Suppressor macrophage treated with lipopolysaccharide for 1 hour (primary cell): ENCODE measurements around the gene TCF7.
A peak's percentile ranks its signal among the peaks of the same experiment; 100 is the strongest.
"Not testable (repeated sequence)": the region's sequence is repeated elsewhere in the genome, so short reads cannot be mapped to it uniquely, and the experiment has no call there.

Experiments used
- DNase-seq, 3 donors: peaks; one replicate each; pipeline ENCODE4 v3.0.0-alpha.2; 2020 to 2022

The TCF7 gene

GRCh38 chr5:134145779-134146581 is 31.5 kb downstream of the TCF7 start:
- DNase-seq: peak; percentile 80 to 88 (median 84)

DNA sequence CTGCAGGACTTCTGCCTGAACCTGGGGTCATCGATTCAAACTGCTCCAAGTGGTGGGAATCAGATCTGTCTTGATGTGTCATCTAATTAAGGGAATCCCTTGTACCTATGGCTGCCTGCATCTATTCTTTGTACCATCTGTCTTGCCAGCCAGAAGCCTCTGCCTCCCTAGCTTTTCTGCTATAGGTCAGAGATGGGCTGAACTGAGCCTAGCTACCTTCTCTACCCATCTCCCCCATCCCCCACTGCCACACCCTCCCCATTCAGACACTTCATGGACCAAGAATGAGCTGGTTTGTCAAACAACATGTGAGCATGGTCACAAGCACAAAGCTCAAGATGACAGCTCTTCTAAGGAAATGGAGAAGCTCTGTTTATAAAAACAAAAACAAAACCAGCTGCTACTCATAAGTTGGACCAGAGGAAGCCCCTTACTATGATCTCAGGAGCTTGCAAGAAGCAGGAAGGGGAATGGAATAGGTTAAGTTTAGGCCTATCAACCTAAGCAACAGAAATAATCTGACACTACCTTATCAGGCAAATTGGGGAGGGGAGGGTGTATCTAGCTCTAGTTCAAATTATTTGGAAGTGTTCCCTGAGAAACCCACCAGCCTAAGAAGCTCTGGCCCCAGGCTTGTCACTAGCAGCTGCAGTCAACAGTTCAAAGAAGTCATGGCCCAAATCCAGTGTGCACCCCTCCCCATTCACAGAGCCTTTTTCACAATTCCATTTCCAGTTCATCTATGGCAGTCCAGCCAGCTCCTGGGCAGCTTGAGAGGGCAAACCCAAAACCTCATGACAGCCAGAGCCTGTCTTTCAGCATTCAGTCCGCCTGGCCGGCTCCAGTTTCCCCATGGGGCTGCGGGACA is 32.4 kb downstream of the TCF7 start:
- no peak for DNase-seq

- no peak for DNase-seq
These were observed 33.8 kb downstream of the TCF7 start for GRCh38 chr5:134148316-134148715.

GRCh38 chr5:134148986-134149539 is 34.6 kb downstream of the TCF7 start:
- no peak for DNase-seq

DNA sequence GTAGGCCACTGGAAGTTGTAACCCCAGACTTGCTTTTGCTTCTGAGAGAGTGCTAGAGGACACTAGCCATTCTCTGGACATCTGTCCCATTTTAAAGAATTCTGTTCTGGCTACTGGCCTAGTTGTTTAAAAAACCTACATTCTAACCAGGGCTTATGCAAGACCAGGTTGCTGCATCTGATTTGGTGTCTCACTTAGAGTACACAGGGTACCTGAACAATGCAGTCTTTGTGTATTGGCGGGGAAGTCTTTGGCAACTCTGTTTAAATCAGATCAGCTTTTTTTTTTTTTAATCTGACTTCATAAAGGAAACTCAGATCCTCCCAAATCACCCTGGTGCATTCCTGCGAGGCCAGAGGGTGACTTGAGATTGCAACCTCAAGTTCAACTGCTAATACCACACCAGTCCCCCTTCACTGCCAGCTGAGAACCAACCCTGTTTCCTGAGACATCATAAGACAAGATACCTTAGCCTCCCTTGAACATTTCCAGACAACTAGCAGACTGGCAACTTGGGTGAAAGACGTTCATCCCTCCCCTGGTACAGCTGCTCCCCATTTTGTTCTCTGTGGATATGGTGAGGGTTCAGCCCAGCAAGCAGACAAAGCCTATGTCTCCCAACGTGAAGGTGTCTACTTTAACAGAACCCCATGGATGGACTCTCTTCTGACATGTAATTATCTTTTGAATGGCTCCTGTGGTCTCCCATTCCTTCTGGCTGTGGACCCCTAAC is 35.3 kb downstream of the TCF7 start:
- DNase-seq: no peak

GRCh38 chr5:134151723-134152122 is 37.2 kb downstream of the TCF7 start:
- no peak for DNase-seq

GRCh38 chr5:134152173-134152832 is 37.8 kb downstream of the TCF7 start:
- not testable (repeated sequence) for DNase-seq

GRCh38 chr5:134153241-134153640 is 38.8 kb downstream of the TCF7 start:
- no peak for DNase-seq

GRCh38 chr5:134153657-134154056 is 39.2 kb downstream of the TCF7 start:
- no peak for DNase-seq

DNA sequence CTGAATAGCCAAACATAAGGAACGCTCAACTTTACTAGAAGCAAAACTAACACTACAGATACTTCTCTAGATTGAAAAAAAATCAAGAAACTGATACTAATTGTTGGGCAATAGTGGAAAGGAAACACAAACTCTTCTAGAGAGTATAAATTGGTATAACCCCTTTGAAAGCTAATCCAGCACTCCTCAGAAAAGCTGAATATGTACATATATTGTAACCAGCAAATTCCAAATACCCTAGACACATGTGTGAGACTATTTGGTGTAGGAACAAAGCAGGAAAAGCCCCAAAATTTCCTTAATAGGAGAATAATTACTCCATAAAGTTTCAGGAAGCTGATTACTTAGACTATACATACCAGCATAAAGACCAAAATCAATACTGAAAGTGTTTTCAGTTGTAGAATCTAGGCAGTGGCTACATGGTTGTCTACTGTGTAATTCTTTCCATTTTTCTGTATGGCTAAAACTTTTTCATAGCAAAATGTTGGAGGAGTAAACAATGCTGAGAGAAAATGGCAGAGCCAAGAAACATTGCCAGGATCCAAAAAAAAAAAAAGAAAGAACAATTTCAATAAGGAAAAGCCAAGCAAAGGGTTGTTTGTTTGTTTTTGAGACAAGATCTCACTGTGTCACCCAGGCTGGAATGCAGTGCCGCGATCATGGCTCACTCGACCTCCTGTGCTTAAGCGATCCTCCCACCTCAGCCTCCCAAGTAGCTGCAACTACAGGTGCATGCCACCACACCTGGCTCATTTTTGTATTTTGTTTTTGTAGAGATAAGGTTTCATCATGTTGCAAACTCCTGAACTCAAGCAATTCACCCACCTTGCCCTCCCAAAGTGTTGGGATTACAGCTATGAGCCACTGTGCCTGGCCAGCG is 47.3 kb downstream of the TCF7 start:
- DNase-seq: no peak

GRCh38 chr5:134162592-134162991 is 48.1 kb downstream of the TCF7 start:
- DNase-seq: no peak

DNA sequence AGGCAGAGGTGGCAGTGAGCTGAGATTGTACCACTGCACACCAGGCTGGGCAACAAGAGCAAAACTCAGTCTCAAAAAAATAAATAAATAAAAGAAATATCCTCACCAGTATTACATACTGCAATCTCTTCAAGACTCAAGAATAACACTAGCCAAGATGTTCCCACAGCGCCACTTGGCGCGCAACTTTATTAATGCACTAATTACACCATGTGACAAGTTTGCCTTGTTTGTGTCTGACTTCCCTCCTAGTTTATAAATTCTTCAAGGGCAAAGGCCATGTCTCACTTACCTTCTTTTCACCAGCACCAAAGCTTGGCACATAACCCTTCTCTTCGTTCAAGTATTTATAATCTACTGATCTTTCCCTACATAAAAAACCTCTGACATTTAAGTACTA is 57.5 kb downstream of the TCF7 start:
- no peak for DNase-seq

DNA sequence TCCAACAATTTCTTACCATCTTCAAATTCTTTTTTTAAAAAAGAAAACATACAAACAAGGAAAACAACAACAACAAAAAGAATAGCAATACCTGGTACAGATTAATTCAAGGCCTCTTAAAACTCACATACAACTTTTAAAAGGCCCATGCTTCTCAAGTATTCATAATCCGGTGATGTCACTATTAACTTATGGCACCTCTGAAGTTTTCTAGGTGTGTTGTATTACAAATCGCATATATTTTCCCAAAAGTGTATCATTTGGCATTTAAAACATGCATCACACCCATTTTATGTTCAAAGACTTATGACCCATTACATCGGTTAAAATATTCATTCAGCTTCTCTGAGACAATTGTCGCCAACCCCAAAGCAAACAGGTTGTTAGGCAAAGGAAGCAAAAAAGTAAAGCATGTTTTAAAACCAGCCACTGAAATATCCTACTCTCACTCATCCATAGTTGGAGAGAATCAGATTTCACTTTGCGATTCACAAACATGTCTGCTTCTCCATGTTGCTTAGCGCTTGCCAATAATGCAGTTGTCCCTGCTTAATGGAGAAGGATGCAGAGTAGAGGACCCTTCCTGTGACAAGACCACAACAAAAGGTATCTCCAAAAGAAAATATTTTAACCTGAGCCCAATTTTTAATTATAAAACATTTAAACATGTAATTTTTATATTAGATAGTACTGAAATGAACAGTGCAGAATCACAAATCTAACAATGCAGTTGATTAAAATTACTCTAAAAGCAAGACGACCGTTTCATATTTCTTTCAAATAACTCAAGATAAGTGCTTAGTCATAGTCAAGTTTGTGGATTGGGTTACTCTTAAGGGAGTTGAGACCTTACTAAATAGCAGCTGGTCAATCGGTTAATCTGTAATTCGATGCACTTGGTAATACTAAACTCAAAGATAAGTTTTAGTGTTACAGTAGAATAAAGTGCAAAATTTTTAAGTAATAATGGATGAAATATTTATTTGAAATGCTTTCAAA is 60.7 kb downstream of the TCF7 start:
- peak; percentile 7 to 33 (median 17) for DNase-seq

- DNase-seq: peak; percentile 7 to 23 (median 16)
These were observed 61.5 kb downstream of the TCF7 start for GRCh38 chr5:134175921-134176510.

DNA sequence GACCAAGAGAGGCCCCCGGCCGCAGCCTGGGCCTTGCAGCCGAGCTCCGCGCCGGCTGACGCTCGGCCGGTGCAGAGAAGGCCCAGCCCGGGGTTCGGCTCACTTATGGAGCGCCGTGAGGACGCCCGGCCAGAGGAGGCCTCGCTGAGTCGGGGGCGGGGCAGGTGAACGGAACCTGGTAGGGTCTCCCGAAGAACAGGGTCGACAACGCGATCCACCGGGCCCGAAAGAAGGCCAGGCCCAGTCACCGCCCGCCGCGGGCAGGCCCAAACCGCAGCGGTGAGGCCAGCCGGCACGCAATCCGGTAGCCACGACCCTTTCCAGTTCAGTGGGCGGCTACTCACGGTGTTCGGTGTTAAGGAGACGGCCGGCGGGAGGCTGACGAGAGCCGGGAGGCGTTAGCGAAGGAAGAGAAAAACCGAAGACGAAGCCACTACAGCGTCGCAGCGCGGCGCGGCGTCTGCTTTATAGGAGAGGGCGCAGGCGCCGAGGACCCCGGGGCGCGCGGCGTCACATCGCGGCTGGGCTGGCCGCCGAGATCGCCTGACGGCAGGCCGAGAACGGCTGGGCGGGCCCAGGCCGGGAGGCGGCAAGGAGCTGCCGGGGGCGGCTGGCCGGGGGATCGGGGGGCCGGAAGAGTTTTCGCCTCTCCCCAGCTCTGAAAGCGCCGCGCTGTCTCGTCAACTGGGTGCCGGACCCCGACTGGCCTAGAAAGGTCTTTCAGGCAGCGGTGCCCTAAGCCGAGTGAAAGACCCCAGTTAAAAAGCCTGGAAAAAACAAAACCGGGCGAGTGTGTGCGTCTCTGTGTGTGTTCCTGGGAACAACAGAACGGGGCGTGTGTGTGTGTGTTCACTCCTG is 62.3 kb downstream of the TCF7 start, which contains the start of gene SKP1:
SKP1 (minus strand) TSS at position 440 of the 858 bp plus-strand sequence. CDS start 2,928 bp downstream, outside the sequence.
- peak; percentile 91 to 96 (median 94) for DNase-seq

GRCh38 chr5:134177369-134178095 is 63.1 kb downstream of the TCF7 start:
- no peak for DNase-seq

GRCh38 chr5:134178096-134178419 is 63.6 kb downstream of the TCF7 start:
- no peak for DNase-seq

GRCh38 chr5:134183481-134183880 is 69.0 kb downstream of the TCF7 start:
- DNase-seq: no peak
